Stimulated activated CD4-positive, alpha-beta T cell treated with anti-CD3 and anti-CD28 coated beads, Interleukin-12 subunit alpha, Interleukin-12 subunit beta, amount 100 ng/mL, for 48 hours (primary cell): Measurements from ENCODE around the gene LHFPL3.
"Not testable (repeated sequence)": the region's sequence is repeated elsewhere in the genome, so short reads cannot be mapped to it uniquely, and the experiment has no call there.

ENCODE experiments used
- DNase-seq, 3 donors: peaks; one replicate each; pipeline ENCODE4 v3.0.0-alpha.2; 2020; ENCODE audit warnings: low read depth in 2 of 3, low spot score in 1 of 3

Gene LHFPL3

GRCh38 chr7:104928721-104929400, 600.5 kb downstream of the LHFPL3 start:
- no peak for DNase-seq

GRCh38 chr7:104929921-104930320, 601.5 kb downstream of the LHFPL3 start:
- DNase-seq, result no peak

- DNase-seq, result no peak
Measured at GRCh38 chr7:104931181-104931781, 602.9 kb downstream of the LHFPL3 start.

DNA sequence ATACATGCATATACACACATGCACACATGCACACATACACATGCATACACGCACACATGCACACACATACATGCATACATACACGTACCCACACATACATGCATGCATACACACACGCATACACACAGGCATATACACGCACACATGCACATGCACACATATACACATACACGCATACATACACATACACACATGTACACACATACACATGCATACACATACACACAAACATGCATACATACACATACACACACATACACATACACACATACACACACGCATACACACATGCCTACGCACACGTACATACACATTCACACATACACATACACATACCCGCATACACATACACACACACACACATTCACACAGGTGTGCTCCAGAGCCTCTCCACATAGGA, 604.6 kb downstream of the LHFPL3 start:
- DNase-seq, result no peak

- DNase-seq, result no peak
Measured at GRCh38 chr7:104933521-104933988, 605.2 kb downstream of the LHFPL3 start.

GRCh38 chr7:104934665-104935064, 606.3 kb downstream of the LHFPL3 start:
- no peak for DNase-seq

- DNase-seq, result no peak
Measured at GRCh38 chr7:104935276-104935675, 606.9 kb downstream of the LHFPL3 start.

DNA sequence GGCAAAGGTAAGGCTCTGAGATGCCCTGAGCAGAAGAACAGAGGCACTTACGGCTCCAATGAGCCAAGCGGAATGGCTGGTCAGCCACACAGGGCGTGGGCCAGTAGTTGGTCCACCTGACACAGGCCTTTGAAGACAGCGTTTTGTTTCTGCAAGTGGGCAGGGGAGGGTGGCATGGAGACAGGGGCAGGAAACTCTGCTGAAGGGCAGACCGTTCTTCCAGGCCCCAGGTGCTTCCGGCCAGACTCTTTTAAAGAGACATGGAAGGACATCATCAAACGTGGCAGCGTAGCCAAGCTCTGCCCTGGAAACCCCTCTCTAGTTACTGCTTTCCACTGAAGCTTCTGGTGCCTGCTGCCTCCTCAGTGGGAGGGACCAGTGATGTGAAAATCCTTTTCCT, 608.1 kb downstream of the LHFPL3 start:
- DNase-seq, result no peak

DNA sequence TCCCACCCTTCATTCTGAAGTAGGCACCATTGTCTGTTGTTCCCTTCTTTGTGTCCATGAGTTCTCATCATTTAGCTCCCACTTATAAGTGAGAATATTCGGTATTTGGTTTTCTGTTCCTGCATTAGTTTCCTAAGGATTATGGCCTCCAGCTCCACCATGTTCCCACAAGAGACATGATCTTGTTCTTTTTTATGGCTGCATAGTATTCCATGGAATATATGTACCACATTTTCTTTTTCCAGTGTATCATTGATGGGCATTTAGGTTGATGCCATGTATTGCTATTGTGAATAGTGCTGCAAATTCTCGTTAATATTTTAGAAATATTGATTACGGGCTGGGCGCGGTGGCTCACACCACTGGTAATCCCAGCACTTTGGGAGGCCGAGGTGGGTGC, 609.1 kb downstream of the LHFPL3 start:
- DNase-seq, result not testable (repeated sequence)

- no peak for DNase-seq
Measured at GRCh38 chr7:104938741-104939390, 610.5 kb downstream of the LHFPL3 start.

- DNase-seq, result no peak
Measured at GRCh38 chr7:104940023-104940710, 611.8 kb downstream of the LHFPL3 start.

- peak; percentile 69 to 83 (median 81) for DNase-seq
Measured at GRCh38 chr7:104943502-104944343, 615.3 kb downstream of the LHFPL3 start.

DNA sequence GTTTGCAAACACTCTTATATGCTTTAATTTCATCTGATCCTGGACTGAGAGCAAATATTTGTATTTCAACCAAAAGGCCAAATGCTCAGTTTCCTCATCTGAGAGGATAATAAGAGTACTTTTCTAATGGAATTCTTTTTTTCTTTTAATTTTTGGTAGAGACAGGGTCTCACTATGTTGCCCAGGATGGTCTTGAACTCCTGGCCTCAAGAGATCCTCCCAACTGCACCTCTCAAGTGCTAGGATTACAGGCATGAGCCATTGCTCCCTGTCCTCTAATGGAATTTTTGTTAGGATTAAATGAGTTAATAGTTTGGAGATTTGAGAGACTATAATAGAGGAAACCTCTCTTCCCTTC, 617.2 kb downstream of the LHFPL3 start:
- DNase-seq, result no peak

DNA sequence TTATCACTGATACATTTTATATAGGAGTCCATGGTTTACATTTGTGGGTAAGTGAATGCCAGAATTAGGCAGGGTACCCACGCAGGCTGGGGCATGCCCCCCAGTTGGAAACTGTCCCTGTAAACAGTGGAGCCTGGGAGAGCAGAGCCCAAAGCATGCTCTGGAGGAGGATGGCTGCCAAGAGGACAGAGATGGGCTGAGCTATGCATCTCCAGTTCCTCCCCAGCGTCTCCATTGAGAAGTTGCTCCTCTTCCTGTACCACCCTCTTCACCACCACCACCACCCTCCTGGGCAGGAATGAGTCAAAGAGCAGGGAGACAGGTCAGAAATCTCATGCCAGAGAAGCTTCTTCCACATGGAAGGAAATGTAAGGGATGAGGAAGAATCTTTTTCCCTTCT, 617.9 kb downstream of the LHFPL3 start:
- DNase-seq, result no peak

- DNase-seq, result no peak
Measured at GRCh38 chr7:104950006-104950405, 621.6 kb downstream of the LHFPL3 start.

DNA sequence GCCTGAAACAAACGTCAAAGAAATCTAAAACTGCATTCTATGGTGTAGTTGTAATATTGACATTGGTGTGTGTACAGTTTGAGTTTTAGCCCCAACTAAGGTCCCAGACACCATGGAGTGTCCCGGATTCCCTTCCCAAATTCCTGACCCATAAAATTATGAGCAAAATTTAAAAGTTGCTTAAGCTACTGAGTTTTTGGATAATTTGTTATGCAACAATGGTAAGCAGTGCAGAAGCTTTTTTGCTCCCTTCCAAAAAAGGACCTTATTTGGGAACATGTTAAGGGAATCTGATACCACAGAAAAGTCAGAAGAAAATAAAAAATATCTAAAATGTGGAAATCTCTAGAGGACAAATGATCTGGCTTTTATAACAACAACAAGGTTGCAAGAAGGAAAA, 622.4 kb downstream of the LHFPL3 start:
- DNase-seq, result no peak

- DNase-seq, result no peak
Measured at GRCh38 chr7:104951546-104951945, 623.1 kb downstream of the LHFPL3 start.

DNA sequence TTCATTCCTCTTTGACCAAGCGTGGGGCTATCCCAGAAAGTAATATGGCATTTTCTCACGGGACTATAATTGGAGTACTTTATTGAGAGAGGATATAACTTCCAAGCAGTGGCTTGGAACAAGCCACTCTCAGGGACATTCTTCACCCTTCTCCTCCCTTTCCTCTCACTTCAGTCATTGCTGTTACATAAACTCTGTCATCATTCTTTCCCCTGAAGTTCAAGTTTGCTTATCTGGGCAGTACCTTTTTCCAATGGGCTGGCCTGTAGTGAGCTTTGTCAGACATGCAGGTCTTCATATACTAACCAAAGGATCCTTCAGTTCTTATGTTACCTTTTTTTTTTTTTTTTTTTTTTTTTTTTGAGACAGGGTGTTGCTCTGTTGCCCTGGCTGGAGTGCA, 626.9 kb downstream of the LHFPL3 start:
- DNase-seq, result no peak
